ENCODE results near the gene KRTAP10-12.
"Not testable (repeated sequence)": the region's sequence is repeated elsewhere in the genome, so short reads cannot be mapped to it uniquely, and the experiment has no call there.

KRTAP10-12 gene, protein sequence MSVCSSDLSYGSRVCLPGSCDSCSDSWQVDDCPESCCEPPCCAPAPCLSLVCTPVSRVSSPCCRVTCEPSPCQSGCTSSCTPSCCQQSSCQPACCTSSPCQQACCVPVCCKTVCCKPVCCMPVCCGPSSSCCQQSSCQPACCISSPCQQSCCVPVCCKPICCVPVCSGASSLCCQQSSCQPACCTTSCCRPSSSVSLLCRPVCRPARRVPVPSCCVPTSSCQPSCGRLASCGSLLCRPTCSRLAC

DNA sequence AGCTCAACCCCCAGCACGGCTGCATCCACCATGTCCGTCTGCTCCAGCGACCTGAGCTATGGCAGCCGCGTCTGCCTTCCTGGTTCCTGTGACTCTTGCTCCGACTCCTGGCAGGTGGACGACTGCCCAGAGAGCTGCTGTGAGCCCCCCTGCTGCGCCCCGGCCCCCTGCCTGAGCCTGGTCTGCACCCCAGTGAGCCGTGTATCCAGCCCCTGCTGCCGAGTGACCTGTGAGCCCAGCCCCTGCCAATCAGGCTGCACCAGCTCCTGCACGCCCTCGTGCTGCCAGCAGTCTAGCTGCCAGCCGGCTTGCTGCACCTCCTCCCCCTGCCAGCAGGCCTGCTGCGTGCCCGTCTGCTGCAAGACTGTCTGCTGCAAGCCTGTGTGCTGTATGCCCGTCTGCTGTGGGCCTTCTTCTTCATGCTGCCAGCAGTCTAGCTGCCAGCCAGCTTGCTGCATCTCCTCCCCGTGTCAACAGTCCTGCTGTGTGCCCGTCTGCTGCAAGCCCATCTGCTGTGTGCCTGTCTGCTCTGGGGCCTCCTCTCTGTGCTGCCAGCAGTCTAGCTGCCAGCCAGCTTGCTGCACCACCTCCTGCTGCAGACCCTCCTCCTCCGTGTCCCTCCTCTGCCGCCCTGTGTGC, at the start of gene KRTAP10-12:
TSS of gene KRTAP10-12 (plus strand) at position 1 of the 639 bp plus-strand sequence. CDS start at position 31, 30 bp downstream.
- DNase-seq = not testable (repeated sequence)

DNA sequence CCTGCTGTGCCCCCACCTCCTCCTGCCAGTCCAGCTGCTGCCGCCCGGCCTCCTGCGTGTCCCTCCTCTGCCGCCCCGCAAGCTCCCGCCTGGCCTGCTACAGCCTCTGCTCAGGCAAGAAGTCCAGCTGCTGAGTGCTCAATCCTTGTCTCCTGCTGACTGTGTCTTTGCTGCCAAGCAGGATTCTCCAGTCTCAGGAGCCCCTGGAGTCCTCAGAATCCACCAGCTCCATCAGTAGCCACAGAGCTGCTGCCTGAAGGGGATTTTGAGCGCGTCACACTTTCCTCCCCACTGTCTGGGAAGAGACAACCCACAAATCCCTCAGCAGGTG, 49.8 kb upstream of the KRTAP10-12 start:
- no peak for DNase-seq

DNA sequence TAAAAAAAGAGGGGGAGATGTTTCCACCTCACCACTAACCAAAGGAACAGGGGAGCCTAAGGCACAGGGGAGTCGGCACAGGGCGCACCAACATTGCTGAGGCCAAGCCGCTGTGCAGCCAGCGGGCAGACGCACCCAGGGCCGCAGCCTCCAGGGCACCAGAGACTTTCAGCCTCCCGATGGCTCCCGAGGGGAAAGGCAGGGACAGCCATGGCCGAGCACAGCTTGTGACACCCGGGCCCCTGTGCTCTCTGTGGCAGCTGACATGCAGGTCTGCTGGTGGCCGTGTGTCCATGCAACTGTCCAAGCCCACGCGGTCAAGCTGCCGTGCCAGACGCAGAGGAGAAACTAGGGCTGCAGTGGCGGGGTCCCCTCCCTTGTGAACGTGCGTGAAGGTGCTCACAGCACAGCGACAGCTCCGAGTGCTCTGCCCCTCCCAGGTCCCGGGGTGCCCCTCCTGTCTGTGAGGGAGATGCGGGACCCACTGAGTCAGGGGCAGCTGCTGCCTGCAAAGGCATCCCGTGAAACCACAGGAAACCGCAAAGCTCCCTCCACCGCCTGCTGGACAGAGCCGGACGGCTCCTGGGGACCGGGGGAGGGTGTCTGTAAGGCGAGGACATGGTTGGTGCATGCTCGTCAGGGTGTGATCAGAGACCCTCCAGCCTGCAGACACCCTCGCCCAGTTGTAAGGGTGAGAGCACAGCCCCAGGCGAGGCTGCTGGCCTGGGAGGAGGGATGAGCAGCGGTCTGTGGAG, 48.2 kb upstream of the KRTAP10-12 start:
- no peak for DNase-seq

DNA sequence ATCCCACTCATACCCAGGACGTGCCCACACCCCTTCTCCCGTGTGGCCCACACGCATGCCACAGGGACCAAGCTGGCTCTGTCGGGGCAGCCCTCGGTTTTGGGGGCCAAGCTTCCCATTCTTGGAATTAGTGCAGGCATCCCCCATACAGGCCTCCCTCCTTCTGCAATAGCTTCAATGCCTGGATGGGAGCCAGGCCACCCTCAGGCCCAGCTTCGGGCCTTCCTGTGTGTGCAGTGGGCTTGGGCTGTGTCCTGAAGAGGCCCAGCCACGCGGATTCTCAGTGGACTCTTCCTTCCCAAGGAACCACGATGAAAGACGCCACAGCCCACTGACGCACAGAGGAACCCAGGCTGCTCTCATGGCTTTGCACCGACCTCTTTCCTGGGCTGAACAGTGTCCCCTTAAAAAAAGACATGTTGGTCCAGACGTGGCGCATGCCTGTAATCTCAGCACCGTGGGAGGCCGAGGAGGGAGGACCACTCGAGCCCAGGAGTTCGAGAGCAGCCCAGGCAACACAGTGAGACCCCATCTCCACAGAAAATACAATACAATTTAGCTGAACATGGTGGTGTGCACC, 47.4 kb upstream of the KRTAP10-12 start:
- DNase-seq = no peak

DNA sequence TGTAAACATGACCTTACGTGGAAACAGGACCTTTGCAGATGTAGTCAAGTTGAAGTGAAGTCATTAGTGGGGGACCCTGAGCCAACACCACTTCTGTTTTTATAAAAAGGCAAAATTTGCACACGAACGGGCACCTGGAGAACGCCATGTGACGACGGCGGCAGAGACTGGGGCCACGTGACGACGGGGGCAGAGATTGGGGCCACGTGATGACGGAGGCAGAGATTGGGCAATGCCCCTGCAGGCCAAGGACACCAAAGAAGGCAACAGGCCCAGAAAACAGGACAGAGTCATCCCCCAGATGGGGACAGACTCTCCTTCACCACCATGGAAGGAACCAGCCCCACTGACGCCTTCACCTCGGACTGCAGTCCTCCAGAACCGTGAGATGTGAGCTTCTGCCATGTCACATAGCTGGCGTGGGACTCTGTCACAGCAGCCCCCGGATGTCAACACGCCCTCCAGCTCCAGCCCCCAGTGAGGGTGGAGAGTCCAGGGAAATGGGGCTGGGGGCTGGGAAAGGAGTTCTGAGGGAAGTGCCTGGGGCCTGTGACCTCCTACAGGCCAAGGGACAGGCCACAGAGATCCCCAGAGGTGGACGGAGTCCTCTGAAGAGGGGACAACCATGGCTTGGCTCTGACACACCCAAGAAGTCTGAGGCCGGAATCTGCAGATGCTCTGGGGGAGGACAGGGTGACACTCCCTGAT, 46.6 kb upstream of the KRTAP10-12 start:
- no peak for DNase-seq

DNA sequence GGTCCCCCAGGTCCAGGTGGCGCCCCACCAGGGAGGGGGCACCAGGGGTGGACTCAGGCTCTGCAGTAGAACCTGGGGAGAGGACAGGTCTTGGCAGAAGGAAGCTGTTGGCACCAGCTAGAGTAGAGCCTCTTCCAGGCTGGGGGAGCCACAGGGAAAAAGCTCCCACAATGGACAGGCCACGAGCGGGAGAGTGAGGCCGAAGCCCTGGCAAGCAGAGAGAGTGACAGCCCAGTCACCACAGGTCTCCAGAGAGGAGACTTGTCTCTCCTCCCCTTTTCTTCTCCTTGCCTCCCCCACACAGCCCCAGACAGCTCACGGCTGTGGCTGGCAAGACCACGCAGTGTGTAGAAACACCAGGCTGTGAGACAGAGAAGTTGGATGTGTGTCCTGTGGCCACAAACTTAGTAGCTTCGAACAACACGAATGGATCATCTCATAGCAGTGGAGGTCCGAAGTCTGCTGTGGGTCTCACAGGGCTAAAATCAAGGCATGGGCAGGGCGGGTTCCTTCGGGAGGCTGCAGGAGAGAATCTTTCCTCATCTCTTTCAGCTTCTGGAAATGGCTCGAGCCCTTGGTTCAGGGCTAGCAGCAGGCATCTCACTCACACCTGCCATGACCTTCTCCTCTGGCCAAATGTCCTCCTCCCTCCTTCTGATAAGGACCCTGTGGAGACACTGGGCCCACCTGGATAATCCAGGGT, 45.8 kb upstream of the KRTAP10-12 start:
- DNase-seq = no peak

DNA sequence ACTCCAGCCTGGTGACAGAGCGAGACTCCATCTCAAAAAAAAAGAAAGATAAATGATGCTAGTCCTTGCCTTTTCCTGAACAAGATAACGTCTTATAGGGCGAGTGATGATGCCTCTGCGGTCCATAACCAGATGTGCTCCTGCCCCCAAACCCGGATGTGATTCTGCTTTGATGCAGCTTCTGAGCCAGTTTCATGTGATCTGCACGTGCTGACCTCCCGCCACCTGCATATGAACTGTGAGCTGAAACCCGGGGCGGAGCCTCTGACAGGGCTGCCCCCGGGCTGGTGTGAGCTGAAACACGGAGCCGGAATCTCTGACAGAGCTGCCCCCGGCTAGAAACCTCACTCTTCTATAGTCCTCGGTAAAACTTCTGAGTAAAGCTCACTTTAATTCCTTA, 43.8 kb upstream of the KRTAP10-12 start:
- no peak for DNase-seq

DNA sequence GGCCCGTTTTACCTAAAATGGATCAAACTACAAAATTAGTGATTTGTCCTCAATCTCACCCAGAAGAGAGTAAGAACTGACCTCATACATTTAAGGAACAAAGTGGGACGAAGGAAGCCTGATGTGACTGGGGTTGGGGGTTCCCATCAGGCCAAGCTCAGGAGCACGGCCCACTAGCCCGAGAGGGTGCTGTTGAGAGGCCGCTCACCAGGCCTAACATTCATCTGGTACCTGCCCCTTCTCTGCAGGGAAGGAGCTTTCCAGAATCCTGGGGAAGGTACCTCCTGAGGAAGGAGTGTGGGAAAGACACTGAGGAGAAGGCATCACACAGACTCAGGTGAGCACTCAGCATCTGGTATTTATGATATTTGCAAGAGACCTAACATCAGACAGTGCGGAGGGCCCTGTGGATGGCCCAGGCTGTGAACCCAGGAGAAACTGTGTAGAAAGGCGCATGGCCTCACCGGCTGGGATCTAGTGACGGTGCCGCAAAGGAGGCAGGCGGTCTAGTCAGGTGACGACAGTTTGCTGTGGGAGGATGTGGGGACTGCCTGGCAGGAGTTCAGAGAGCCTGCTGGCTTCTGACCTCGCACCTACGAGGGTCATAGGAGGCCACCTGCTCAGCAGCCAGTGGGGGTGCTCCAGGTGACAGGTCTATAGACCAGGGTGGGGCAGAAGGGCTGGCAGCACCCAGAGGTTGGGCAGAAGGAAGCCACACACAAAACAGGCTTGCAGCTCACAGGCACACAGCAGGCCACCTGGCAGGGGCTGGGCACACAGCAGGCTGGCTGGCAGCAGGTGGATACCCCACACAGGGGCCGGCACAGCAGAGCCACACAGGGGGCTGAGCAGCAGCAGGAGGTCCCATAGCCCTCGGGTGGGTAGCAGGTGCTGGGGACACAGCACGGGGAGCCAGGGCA, 43.1 kb upstream of the KRTAP10-12 start:
- DNase-seq = no peak

DNA sequence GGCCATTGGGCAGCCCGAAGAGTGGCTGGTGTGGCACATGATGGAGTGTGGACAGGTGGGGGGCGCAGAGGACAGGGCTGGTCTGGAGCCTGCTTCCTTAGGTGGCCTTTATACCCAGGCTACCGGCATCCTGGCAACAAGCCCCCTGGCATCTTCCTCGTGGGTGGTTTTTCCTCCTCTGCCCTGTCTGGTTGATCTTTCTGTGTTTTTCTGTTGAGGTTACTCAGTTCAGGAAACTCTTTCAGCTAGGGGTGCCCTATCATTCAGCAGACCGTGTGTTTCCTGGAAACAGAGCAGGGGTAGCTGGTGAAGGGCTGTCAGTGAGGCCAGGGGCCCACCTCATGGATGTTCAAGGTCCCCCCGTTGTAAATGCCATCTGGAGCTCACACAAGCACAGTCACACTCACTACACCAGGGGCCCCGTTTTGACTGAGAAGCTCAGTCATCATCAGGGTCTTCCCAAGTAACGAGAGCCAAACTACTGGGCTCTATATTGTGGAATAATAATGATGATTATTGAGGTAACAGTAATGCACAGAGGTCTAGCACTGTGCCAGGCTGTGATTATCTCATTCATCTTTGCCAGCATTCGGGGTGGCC, 42.3 kb upstream of the KRTAP10-12 start, which contains the start of gene KRTAP12-4:
TSS of gene KRTAP12-4 (minus strand) at position 84 of the 600 bp plus-strand sequence. CDS start at position 39, 45 bp downstream.
- no peak for DNase-seq

DNA sequence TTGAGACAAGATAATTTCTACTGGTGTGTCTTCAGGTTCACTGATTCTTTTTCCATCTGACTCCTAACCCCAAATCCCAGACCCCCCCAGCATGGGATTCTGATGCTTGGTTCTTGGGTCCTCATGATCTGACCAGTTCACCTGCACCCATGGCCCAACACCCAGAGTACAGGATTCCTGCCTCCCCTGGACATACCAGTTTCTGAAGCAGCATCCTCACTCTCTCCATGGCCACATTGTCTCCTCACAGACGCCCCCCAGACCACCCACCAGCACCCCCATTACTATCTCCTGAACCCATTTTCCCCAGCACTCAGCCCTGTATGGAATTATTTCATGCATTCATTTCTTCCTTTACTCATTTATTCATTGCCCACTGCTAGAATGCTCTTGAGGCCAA, 40.1 kb upstream of the KRTAP10-12 start:
- DNase-seq = no peak

DNA sequence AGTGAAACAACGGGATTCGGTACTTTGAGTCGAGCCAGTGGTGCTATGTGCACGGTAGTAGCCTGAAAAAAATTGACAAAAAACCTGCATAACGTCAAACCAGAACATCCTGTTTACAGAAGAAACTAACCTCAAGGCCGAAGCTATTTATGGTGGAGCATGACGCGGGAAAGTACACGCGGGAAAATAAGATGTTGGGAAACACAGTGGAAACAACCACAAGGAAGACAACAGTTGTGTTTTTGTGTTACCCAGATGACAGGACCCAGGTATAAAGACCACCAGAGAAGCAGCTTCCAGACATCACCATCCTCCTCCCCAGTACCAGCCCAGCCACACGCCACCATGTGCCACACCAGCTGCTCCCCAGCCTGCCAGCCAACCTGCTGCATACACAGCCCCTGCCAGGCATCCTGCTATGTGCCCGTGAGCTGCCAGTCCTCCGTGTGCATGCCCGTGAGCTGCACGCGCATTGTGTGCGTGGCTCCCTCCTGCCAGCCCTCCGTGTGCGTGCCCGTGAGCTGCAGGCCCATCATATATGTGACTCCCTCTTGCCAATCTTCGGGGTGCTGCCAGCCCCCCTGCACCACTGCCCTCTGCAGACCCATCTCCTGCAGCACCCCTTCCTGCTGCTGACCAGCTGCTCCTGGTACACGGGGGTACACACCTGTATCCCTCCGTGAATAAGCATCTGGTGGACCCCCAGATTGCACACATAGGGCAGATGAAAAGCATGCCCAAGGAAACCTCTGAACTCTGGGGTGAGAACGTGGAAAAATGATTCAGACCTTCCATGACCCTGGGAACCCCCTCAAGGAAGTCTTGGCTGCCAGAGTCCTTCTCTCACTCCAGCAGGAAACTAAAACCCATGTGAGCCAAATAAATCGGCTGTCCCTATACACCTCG, 39.1 kb upstream of the KRTAP10-12 start, which contains the start of gene KRTAP12-3:
TSS of gene KRTAP12-3 (plus strand) at position 298 of the 906 bp plus-strand sequence. CDS start at position 346, 48 bp downstream.
- no peak for DNase-seq

DNA sequence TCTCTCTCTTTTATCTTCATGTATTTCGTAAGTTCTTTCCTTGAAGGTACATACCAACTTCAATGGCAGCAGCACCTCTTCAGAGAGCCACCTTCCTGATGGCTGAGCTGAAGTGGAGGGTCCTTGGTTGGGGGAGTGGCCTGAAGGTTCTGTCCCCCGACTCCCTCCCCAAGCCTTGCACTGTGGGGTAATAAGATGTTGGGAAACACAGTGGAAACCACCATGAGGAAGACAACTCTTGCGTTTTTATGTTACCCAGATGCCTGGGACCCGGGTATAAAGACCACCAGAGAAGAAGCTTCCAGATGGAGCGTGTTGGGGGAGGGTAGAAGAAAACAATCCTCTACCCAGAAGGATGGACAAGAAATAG, 38.4 kb upstream of the KRTAP10-12 start:
- DNase-seq = no peak

DNA sequence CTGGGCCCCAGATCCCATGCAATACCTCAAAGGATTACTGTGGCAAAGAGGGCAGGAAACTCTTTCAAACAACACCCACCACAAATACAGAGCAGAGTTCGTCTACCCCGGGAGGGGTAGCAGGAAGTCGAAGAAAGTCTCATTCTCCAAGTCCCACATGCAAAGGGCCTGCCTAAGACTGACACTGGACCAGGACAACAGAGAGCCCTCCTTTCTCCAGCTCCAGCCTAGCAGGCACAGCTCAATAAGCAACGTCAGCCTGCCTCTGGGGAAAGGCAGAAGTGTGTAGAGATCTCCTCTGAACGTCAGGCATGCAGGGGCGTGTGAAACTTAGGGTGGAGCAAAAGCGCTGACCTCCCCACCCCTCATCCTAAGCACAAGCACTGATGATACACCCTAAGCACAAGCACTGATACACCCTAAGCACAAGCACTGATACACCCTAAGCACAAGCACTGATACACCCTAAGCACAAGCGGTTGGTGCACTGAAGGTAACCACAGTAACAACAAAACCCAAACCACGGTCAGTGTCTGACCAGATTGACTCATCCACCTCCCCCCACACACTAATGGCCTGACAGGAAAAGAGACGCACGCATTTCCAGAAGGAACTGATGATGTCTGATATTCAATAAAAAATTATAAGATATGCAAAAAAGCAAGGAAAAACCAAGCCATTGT, 37.9 kb upstream of the KRTAP10-12 start:
- DNase-seq = no peak

DNA sequence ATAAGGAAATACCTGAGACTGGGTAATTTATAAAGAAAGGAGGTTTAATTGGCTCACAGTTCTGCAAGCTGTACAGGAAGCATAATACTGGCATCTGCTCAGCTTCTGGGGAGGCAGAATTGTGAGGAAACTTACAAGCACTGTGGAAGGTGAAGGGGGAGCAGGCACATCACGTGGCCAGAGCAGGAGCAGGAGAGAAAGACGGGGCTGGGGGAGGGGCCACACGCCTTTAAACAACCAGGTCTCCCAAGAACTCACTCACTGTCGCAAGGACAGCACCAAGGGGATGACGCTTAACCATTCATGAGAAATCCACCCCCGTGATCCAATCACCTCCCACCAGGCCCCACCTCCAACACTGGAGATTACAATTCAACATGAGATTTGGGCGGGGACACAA, 35.4 kb upstream of the KRTAP10-12 start:
- DNase-seq = not testable (repeated sequence)

DNA sequence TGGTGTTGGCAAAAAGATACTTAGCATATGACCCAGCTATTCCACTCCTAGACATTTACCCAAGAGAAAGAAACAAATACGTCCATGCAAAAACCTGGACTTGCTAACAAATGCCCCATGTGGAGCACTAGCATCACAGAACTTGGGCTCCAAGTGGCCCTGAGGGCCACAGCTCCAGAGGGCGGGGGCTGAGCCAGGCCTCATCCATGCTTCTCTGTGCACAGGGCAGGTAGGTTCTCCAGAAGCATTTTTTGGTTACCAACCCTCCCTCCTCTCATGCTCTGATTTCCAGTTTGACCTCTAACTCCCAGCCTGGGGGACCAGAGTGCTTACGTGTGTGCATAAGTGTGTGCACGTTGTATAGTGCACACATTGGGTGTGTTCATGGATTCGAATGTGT, 32.3 kb upstream of the KRTAP10-12 start:
- no peak for DNase-seq

DNA sequence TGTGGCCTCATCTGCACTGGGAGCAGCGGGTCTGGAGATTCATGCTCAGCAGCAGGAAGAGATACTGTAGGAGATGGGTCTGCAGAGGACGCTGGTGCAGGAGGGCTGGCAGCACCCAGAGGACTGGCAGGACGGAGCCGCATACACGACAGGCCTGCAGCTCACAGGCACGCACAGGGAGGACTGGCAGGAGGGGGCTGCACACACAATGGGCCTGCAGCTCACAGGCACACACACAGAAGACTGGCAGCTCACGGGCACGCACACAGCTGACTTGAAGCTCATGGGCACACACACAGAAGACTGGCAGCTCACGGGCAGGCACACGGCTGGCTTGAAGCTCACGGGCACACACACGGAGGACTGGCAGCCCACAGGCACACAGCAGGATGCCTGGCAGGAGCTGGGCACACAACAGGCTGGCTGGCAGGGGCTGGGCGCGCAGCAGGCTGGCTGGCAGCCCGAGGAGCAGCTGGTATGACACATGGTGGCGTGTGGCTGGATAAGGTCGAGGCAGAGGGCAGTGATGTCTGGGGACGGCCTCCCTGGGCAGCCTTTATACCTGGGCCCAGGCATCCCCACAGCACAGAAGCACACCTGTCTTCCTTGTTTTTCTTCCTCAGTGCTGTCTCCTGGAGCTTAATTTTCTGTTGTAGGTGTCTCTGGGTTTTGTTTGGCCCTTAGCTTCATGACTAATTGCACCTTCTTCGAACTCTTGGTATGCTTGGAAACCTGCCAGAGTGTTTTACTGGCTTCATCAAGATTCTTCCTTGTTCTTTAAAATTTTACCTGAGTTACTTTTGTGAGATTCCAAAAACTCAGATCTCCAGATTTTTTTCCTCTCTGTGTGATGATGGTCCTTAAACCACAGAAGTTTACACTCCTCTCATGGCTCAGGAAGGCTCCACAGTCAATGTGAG, 30.3 kb upstream of the KRTAP10-12 start, which contains the start of gene KRTAP12-2:
TSS of gene KRTAP12-2 (minus strand) at position 527 of the 920 bp plus-strand sequence. CDS start at position 486, 41 bp downstream.
- DNase-seq = no peak

DNA sequence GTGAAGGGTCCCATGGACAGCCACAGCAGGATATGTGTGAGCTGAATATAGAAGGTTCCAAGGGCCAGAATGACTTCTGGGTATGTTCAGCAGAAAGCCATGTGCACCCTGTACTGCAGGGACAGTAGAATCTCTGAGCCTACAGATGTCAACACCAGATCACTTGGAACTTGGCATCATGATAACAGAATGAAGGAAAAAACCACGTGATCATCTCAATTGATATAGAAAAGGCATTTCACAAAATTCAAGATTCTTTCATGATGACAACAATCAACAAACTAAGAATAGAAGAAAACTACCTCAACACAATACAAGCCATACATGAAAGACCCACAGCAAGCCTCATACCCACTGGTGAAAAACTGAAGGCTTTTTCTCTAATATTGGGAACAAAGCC, 29.4 kb upstream of the KRTAP10-12 start:
- DNase-seq = no peak
